ENCODE data around the gene GABRG3.

DNA sequence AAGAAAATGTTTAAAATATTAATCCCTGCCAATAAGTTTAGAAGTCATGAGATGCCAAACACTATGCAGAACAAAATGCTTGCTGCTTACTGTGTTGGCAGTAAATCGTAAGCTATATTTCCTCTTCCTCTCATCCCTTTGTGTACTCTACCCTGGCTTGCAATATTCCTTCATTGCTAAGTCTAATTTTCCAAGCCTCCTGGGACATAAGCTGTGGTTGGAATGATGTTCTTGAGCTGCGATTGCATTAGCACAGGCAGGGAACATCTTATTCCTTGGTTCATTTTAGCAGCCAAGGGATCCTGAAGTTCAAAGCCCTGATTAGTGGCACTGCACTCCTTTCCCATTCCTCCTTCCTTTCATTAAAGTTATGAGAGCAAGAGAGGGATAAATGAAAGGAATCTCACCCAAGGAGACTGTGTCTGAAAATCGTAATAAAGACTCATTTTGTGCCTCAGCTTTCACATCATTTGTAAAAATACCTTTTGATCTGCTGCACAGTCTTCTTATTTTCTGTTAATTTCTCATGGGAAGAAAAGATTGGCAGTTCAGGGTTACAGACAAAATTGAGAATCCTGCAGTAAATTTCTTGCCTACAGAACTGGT lies 592.9 kb downstream of the GABRG3 start:
- no peak for TF ChIP-seq POLR2A (IDR thresholded peaks at IDR 0.05)
- TF ChIP-seq, protein P1, sequence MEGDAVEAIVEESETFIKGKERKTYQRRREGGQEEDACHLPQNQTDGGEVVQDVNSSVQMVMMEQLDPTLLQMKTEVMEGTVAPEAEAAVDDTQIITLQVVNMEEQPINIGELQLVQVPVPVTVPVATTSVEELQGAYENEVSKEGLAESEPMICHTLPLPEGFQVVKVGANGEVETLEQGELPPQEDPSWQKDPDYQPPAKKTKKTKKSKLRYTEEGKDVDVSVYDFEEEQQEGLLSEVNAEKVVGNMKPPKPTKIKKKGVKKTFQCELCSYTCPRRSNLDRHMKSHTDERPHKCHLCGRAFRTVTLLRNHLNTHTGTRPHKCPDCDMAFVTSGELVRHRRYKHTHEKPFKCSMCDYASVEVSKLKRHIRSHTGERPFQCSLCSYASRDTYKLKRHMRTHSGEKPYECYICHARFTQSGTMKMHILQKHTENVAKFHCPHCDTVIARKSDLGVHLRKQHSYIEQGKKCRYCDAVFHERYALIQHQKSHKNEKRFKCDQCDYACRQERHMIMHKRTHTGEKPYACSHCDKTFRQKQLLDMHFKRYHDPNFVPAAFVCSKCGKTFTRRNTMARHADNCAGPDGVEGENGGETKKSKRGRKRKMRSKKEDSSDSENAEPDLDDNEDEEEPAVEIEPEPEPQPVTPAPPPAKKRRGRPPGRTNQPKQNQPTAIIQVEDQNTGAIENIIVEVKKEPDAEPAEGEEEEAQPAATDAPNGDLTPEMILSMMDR (IDR thresholded peaks at IDR 0.05) = no peak
